WI38 (cell line): Measurements from ENCODE around the gene ACER1.
"Not testable (repeated sequence)": the region's sequence is repeated elsewhere in the genome, so short reads cannot be mapped to it uniquely, and the experiment has no call there.

ENCODE experiments used
- H3K4me3 ChIP-seq: 2 replicates; pipeline ENCODE4 v1.5.1; 2011; ENCODE audit warnings: low read depth, mild to moderate bottlenecking, control low read depth, low read length
- CTCF ChIP-seq: IDR thresholded peaks from 2 replicates; pipeline ENCODE4 v1.5.1; 2012; ENCODE audit warnings: low read depth, mild to moderate bottlenecking, control low read depth, low read length

The ACER1 gene

GRCh38 chr19:6326815-6327214 is 6.6 kb downstream of the ACER1 start:
- TF ChIP-seq CTCF, result no peak

GRCh38 chr19:6325614-6326013 is 7.8 kb downstream of the ACER1 start:
- H3K4me3 ChIP-seq, result no peak overlapping the region
- no peak for TF ChIP-seq CTCF

More at GRCh38 chr19:6326815-6327214, 6.6 kb downstream of the ACER1 start:
- no peak overlapping the region for H3K4me3 ChIP-seq

- no peak overlapping the region for H3K4me3 ChIP-seq
- TF ChIP-seq CTCF, result no peak
These were observed 8.7 kb downstream of the ACER1 start for GRCh38 chr19:6324757-6325156.

- no peak overlapping the region for H3K4me3 ChIP-seq
- TF ChIP-seq CTCF, result no peak
These were observed 11.1 kb downstream of the ACER1 start for GRCh38 chr19:6322284-6322683.

- no peak for TF ChIP-seq CTCF
- no peak overlapping the region for H3K4me3 ChIP-seq
These were observed 14.0 kb downstream of the ACER1 start for GRCh38 chr19:6319376-6319775.

- no peak overlapping the region for H3K4me3 ChIP-seq
- no peak for TF ChIP-seq CTCF
These were observed 14.6 kb downstream of the ACER1 start for GRCh38 chr19:6318772-6319171.

- not testable (repeated sequence) for H3K4me3 ChIP-seq
These were observed 17.8 kb downstream of the ACER1 start for GRCh38 chr19:6315646-6316045.

GRCh38 chr19:6313398-6313969 is 19.9 kb downstream of the ACER1 start:
- TF ChIP-seq CTCF, result no peak
- H3K4me3 ChIP-seq, result no peak overlapping the region
